T-helper 9 cell (primary cell): ENCODE results near the gene CPPED1.

Experiments
- DNase-seq: peaks from one replicate; pipeline ENCODE4 v3.0.0-alpha.2; 2020

CPPED1 gene

GRCh38 chr16:12678983-12679382 lies 124.7 kb downstream of the CPPED1 start:
- DNase-seq, result no peak

DNA sequence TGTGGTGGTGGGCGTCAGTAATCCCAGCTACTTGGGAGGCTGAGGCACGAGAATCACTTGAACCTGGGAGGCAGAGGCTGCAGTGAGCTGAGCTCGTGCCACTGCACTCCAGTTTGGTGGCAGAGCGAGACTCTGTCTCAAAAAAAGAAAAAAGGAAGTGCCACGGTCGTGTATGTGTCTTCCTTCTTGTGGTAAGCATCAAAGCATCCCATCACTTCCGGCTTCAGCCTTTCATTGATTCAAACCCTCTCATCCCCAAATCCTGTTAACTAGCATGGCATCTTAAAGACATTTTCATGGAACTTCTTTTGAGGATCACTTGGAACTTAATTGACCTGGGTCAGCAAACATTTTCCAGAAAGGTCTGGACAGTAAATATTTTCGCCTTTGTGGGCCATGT lies 126.2 kb downstream of the CPPED1 start:
- DNase-seq, result no peak

GRCh38 chr16:12675852-12676251 lies 127.8 kb downstream of the CPPED1 start:
- DNase-seq, result no peak

GRCh38 chr16:12675046-12675445 lies 128.6 kb downstream of the CPPED1 start:
- no peak for DNase-seq

DNA sequence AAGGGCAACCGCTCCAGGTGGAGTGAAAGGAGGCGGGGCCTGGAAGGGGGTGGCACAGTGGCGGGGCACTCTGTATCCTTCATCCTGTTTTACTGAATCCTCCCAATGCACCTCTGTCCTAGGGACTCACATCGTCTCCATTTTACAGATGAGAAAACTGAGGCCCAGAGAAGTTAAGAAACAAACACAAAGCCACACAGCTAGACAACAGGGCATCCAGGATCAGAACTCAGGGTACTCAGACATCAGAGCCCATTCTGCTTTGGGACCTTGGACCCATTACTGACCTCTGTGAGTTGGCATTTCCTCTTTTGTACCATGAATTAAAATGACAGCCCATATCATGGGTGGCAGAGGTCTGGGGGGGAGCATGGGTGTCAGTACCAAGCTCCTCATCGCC lies 129.2 kb downstream of the CPPED1 start:
- no peak for DNase-seq

DNA sequence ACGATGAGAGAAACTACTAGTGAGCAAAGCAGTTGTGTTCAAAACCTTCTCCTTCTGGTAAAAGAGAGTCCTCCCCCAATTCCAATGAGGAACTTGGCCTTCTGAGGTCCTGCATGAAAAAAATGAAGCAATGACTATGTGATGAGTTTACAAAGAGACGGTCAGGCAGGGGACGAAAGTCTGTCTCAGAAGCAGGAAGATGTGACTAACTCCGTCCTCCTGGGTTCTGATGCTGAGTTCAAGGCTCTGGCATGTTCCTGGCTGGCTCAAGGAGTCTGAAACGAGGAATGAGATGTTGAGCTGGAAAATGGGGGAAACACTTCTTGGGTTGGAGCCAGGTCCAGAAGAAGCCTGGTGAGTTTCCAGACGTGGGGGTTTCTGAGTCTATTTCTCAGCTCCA lies 129.6 kb downstream of the CPPED1 start:
- DNase-seq, result no peak

DNA sequence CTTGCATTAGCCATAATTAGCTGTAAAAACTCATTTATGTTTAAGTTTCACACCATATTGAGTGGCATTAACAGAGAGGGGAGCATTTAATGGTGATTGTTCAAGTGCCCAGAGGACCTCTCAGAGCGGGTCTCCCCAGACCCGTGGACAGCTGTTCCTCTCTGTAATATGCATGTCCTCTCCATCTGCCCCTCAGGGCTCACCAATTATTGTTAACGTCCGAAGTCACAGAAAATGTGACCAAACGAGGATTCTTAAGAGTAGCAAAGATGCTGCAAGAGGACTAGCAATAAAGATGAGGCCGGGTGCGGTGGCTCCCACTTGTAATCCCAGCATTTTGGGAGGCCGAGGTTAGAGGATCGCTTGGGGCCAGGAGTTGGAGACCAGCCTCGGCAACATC lies 130.2 kb downstream of the CPPED1 start:
- no peak for DNase-seq

GRCh38 chr16:12672986-12673385 lies 130.7 kb downstream of the CPPED1 start:
- no peak for DNase-seq

- DNase-seq, result no peak
Measured at GRCh38 chr16:12669908-12670307, 133.8 kb downstream of the CPPED1 start.

- no peak for DNase-seq
Measured at GRCh38 chr16:12667909-12668308, 135.8 kb downstream of the CPPED1 start.

DNA sequence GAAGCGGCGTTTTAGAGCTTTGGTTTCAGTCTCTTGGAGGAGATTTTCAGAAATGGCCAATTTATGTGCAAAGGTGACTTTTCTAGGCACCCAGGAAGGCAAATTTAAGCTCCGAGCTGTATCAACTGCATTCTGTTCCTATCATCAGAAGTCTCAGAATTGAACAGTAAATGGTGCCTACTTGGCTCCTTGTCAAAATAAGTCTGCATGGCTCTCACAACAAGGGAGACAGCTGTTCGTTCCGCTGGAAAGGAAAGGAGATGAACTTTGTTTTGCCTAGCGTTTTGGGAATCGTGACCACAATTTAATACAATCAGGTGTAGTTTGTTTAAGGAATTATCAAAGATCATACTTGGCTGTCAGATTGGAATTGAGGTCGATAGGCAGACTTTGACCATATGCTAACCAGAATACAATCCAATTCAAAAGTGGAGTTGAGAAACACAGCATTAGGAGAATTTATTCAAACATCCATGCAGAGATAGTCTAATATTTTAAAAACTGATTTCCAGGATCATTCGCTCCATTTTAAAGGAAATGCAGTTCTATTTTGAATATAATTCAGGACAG lies 139.4 kb downstream of the CPPED1 start:
- DNase-seq, result no peak

- no peak for DNase-seq
Measured at GRCh38 chr16:12661656-12662172, 142.0 kb downstream of the CPPED1 start.

DNA sequence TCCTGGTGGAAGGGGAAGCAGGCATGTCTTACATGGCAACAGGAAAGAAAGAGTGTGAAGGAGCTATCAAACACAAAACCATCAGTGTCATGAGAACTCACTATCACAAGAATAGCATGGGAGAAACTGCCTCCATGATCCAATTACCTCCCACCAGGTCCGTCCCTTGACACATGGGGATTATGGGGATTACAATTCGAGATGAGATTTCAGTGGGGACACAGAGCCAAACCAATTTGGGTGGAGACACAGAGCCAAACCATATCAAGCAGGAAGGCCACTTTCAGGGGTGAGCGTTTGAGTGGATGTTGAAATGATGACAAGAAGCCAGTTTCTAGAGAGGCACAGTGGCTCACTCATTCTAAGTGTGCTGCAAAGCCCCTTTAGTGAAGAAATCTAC lies 143.8 kb downstream of the CPPED1 start:
- DNase-seq, result no peak

GRCh38 chr16:12658506-12658905 lies 145.2 kb downstream of the CPPED1 start:
- no peak for DNase-seq

DNA sequence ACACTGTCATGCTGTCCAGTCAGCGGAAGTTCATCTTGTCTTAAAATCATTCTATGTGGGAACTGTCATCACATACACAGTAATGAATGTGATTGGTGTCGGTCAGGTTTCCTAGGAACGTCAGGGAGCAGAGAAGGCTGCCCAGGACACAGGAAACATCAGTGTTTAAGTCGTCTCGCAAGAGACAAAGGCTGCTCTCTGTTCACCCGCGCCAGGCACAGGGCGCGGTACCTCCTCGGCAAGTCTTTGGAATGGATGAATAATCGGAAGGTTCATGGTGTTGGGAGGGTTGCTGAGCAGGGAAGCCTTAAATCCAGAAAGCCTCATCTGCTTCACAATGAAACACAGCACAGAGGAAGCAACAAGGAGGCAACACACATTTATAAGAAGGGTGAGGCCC lies 148.2 kb downstream of the CPPED1 start:
- DNase-seq, result no peak

DNA sequence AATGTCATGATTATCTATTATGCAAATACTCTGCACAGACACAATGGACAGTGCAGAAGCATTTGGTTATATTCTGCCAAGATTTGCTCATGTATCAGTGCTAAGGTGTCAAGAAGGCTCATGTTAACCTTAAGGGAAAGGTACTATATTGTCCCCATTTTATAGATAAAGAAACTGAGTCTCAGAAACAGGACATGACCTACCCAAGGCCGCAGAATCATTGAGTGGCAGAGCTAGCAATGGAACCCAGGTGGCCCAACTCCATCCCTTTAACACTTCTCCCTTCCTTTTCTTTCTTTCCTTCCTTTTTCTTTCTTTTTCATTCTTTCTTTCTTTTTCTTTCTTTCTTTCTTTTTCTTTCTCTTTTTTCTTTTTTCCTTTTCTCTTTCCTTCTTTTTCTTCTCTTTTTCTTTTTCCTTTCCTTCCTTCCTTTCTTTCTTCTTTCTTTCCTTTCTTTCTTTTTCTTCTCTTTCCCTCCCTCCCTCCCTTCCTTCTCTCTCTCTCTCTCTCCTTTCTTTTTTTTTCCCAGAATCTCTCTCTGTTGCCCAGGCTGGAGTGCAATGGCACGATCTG lies 149.8 kb downstream of the CPPED1 start:
- no peak for DNase-seq

- no peak for DNase-seq
Measured at GRCh38 chr16:12652924-12653323, 150.8 kb downstream of the CPPED1 start.

DNA sequence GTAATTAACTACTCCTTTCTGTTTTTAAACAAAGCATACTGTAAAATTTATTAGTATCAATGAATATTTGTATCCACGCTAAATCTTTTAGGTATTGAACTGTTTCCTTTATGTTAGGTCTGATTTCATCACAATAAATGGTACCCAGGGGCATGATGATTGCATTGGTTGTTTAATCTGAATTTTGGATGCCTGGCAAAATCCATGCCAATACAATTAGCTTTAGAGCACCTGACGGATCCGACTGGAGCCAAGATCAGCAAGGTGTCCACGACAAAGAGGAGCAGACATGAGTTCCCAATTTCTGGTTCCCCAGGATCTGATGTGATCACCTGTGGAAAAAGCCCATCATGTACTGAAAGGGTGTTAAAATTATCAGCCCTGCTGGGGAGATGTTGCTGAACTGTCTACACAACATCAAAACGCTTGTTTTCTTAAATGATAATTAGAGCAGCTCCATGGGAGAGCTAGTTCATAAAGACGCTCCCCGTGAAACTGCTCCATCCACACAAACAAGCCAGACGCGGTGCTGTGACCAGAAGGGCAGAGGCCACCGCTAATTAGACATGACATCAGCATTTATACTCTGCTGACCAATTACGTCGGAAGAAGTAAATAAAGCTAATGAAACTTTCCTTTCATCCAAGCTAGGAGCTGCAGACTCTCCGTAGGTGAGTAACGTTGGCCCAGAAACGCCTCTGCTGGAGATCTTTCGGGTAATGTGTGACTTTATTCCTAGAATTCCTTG lies 151.7 kb downstream of the CPPED1 start:
- DNase-seq, result no peak

GRCh38 chr16:12649356-12649755 lies 154.3 kb downstream of the CPPED1 start:
- DNase-seq, result no peak

DNA sequence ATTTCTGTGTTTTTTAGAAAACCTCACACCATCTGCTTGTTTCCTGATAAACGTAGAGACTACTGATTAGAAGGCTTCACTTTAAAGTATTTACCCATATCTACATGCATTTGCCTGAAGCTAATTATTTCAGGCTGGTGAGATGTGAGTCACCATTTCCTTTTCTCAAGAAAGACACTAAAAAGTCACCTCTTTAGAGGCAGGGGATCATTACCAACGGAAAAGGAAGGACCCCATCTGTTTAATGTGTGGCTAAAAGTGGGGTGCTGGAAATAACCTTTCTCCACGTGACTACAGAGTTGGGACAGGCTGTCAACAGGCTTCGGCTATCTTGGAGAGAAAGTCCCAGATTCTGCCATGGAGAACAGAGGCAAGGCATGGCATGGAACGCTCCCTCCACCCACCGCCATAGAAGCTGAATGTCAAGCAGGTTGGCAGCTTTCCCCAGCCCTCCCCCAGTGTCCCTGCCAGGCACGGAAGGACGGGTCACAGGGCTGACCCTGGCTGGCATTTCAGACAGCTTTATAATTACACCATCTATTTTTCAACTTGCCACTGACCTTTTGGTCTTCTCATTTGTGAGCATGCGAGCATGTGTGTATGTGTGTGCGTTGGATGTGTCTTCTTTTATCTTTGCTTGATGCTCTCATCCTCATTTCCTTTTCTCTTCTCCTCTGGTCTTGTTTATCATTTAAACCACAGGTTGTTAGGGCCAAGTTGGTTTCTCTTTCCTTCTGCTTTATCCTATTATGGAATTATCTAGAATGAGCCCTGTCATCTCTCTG lies 157.0 kb downstream of the CPPED1 start:
- DNase-seq, result no peak

DNA sequence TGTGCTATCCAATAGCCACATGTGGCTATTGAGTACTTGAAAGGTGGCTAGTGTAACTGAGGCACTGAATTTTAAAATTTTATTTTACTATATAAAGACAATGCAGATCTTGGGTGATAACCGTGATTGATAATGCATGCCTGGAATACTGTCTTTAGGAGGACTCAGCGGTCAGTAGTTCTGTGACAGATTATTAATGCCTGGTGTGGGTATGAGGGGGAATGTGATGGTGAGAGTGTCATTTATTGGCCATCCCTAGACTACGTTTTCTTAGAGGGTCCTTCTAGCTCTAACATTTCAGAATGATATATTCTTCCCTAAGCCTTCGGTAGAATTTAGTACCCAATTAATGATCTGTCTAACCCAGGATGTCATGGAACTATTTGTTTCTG lies 157.6 kb downstream of the CPPED1 start:
- DNase-seq, result no peak

DNA sequence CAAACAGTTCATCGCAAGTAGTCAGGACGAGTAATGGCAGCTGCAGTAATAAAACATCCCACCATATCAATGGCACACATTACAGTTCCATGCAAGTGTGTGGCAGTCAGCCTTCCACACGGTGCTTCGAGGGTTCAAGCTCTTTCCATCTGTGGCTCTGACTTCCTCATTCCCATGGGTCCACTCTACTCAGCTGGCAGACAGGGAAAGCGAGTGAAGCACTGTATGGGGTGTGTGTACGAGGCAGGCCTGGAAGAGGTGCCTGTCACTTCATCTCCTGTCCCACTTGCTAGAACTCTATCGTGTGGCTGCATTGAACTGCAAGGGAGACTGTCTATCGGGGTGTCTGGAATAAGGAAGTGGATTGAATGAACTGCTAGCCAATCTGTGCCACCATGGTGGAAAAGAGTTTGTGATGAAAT lies 160.6 kb downstream of the CPPED1 start:
- DNase-seq, result no peak

- DNase-seq, result no peak
Measured at GRCh38 chr16:12639044-12639443, 164.6 kb downstream of the CPPED1 start.
